GM12865 (cell line): Measurements from ENCODE around the gene CDC27.
"Not testable (repeated sequence)": the region's sequence is repeated elsewhere in the genome, so short reads cannot be mapped to it uniquely, and the experiment has no call there.

Experiments
- DNase-seq: peaks from one replicate; pipeline ENCODE4 v3.0.0; 2010; ENCODE audit warnings: low read depth
- H3K4me3 ChIP-seq: 2 replicates; pipeline ENCODE4 v1.5.1; 2011; ENCODE audit warnings: mild to moderate bottlenecking, low read depth, low read length, control low read depth
- CTCF ChIP-seq: IDR thresholded peaks from 2 replicates; pipeline ENCODE4 v1.5.1; 2011; ENCODE audit warnings: low read length, control low read depth, low read depth, inconsistent platforms; ENCODE audit not compliant: insufficient read depth; ENCODE audit errors: missing control alignments

The CDC27 gene

DNA sequence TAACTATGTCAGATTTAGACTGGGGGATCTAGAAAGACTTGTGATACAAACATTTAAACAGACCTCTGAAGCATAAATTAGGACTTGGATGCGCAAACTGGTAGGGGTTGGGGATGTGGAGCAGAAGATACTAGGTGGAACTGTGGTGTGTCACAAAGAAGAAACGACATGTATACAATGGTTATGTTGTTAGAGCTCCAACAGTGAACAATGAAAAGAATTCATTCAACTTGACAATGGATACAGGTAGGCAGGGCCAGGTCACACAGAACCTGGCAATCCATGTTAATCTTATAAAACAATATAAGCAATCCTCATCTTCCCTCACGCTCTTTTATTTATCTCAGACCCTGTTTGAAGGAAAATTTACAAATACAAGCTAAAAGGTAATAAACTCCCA, 102.0 kb downstream of the CDC27 start:
- no peak for TF ChIP-seq CTCF
- DNase-seq, result no peak
- H3K4me3 ChIP-seq, result no peak overlapping the region

DNA sequence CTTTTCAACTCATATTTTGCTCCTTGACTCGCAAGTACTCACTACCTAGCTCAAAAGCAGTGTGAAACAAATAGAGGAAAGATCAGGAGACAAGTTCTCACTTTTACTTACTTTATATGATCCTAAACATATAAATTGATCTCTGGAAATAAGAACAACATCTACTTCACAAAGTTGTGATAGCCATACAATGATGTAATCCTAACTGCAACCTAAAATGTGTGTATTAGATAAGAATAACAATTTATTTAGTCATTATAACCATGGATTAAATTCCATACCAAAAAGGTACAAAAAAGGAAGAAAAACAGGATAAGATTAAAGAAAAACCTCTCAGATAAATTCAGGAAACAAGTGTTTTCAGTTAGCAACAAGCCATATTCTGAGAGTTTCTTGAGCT, 103.4 kb downstream of the CDC27 start:
- no peak for TF ChIP-seq CTCF
- no peak for DNase-seq
- H3K4me3 ChIP-seq, result no peak overlapping the region

DNA sequence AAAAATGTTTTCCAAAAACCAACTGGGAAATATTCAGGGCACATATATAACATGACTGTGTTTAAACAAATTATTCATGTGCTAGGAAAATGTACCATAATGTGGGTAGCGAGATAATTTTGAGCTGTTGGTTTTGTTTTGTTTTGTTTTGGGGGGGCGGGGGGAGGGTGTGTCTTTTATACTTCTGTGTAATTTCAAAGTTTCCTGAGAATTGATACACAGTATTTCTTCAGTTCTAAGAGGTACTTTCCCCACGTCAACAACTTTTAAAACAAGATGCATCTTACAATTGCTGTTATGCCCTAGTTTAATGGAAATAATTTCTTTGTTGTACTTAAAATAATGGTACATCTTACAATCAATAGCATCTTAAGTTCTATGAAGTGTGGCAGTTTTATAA, 110.3 kb downstream of the CDC27 start:
- no peak for DNase-seq
- H3K4me3 ChIP-seq, result no peak overlapping the region
- no peak for TF ChIP-seq CTCF

- no peak for TF ChIP-seq CTCF
- DNase-seq, result no peak
- no peak overlapping the region for H3K4me3 ChIP-seq
These were observed 111.5 kb downstream of the CDC27 start for GRCh38 chr17:47077576-47077975.

DNA sequence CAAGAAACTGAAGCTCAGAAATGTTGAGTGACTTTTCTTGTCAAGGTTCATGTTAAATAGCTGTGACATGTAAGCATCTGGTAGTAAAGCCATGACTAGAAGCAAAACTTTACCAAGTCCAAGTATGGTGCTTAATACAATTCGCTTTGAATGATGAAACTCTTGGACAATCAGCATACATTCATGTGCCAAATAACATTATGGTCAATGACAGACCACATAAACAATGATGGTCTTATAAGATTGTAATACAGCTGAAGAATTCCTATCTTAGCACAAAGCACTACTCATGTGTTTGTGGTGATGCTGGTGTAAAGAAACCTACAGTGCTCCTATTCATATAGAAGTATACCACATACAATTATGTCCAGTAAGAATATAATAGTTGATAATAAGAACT, 112.9 kb downstream of the CDC27 start:
- H3K4me3 ChIP-seq, result no peak overlapping the region
- no peak for TF ChIP-seq CTCF
- DNase-seq, result no peak

DNA sequence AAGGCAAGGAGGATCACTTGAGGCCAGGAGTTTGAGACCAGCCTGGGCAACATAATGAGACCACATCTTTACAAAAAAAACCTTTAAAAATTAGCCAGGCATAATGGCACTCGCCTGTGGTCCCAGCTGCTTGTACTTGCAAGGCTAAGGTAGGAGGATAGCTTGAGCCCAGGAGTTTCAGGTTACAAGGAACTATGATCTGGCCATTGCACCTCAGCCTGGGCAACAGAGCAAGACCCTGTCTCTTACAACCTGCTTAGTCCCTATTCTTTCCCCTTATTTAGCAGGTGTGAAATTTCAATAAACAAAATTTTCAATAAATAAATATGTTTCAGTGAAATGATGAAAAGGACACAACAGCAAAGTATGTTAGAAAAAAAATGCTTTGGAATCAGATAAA, 114.7 kb downstream of the CDC27 start:
- DNase-seq, result not testable (repeated sequence)

GRCh38 chr17:47073629-47074028, 115.5 kb downstream of the CDC27 start:
- DNase-seq, H3K4me3 ChIP-seq: not testable (repeated sequence)

More for the DNA sequence above, 114.7 kb downstream of the CDC27 start:
- H3K4me3 ChIP-seq, result not testable (repeated sequence)

- TF ChIP-seq CTCF, result no peak
- no peak for DNase-seq
- no peak overlapping the region for H3K4me3 ChIP-seq
These were observed 116.2 kb downstream of the CDC27 start for GRCh38 chr17:47072886-47073285.

DNA sequence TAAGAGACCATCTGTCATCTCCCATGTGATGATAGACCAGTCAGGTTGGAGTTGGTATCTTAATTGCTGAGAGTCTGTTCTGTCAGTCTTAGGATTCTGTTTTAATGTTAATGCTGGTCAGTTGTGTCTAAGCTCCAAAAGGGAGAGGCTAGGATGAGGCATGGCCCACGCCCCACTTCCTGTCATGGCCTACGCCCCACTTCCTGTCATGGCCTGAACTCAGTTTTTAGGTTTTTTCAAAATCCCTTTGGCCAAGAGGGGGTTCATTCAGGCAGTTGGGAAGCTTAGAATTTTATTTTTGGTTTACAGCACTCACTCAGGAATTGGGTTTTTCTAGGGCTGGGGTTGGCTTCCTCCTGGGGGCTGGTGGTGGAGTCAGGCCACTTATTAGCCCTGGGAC, 117.9 kb downstream of the CDC27 start:
- H3K4me3 ChIP-seq, DNase-seq: not testable (repeated sequence)

DNA sequence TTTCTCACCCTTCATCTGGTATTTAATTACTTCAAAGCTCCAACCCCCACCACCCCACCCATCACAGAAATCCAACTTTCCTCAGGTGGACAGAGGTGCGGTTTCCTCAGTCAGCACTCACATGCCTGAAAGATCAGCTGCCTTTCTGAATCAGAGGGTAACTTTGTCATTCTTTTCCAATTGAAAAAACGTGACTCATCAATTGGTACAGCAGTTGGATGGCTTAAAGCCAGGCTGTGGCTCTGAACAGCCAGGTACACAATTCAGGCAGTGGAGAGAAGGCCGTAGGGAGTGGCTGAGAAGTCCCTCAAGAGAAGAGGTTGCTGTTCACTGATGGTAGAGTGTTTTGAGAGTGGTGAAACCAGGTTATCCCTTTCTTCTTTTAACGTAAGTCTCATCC, 118.8 kb downstream of the CDC27 start:
- H3K4me3 ChIP-seq, DNase-seq: not testable (repeated sequence)
